ENCODE data around the gene HVCN1. TPM values are rescaled to one million over a fixed set of nuclear protein-coding genes. Genes with fewer than 3 reads are reported as not detected.

Gene HVCN1
- total and polyA plus RNA-seq, 8 donors = 10.7 to 19.3 (median 17.0) TPM

- no peaks in the 10 kb centered on the region for H3K27me3 ChIP-seq
- no peaks in the 10 kb centered on the region for H3K36me3 ChIP-seq
- no peak overlapping the region for H3K4me3 ChIP-seq
- no peak for ATAC-seq
- no peak overlapping the region for H3K27ac ChIP-seq
- DNase-seq = no peak
- H3K4me1 ChIP-seq = peaks cover 5 to 23% of the 10 kb centered on the region in 2 donors
- TF ChIP-seq CTCF (IDR thresholded peaks at IDR 0.05) = no peak
- no peaks in the 10 kb centered on the region for H3K9me3 ChIP-seq
- intact Hi-C loops (cut with DNase I) = no loop called here
Measured at GRCh38 chr12:110702081-110702480, 13.2 kb upstream of the HVCN1 start.

GRCh38 chr12:110699591-110700445, 10.9 kb upstream of the HVCN1 start:
- Histone ChIP-seq H3K27me3 (no peaks in the 10 kb centered on the region), H3K27ac (no peak overlapping the region), H3K9me3 (no peaks in the 10 kb centered on the region), H3K36me3 (no peaks in the 10 kb centered on the region), H3K4me3 (no peak overlapping the region), H3K4me1 (peaks cover 5 to 31% of the 10 kb centered on the region in 2 donors)
- ATAC-seq = no peak
- no peak for DNase-seq
- no peak for TF ChIP-seq CTCF (IDR thresholded peaks at IDR 0.05)
- intact Hi-C loops (cut with DNase I) = no loop called here

DNA sequence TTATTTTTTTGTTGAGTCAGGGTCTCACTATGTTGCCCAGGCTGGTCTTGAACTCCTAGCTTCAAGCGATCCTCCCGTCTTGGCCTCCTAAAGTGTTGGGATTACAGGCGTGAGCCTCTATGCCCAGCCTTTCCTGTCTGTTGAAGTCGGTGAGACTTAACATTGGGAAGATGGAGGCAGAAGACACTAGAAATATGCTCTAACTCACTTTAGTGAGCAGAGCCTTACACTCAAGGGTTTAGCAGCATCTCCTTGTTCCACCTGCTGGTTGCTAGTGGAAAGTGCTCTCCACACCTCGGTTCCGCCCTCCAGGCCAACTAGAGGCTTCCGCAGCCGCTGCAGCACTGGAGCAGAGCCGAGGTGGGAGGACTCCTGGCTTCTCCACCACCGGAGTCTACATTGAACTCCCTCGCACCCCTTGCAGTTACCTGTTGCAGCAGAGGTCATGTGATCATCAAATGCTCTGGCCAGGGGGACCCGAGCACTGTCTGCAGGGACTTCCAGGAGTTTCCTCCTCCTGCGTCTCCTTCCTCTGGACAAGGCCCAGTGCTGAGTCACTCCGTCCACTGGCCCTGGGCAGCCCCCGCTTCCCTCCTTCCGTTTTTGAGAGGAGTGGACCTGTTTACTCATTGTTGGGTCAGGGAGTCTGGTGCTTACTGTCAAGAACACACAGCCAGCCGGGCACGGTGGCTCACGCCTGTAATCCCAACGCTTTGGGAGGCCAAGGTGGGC, 9.4 kb upstream of the HVCN1 start:
- Histone ChIP-seq H3K4me1 (peaks cover 5 to 45% of the 10 kb centered on the region in 2 donors), H3K9me3 (no peaks in the 10 kb centered on the region), H3K27ac (peak overlapping the region in 1 of 2 donors; percentile 71), H3K4me3 (peak overlapping the region in 1 of 2 donors; percentile 23), H3K27me3 (no peaks in the 10 kb centered on the region), H3K36me3 (no peaks in the 10 kb centered on the region)
- intact Hi-C loops (cut with DNase I) = no loop called here
- ATAC-seq (peak; percentile 90), DNase-seq (peak in 3 of 4 donors; percentile 57 to 92 (median 85))
- peak; percentile 45 to 82 for TF ChIP-seq CTCF (IDR thresholded peaks at IDR 0.05)

- Histone ChIP-seq H3K27me3 (no peaks in the 10 kb centered on the region), H3K27ac (no peak overlapping the region), H3K36me3 (no peaks in the 10 kb centered on the region), H3K4me1 (peaks cover 5 to 51% of the 10 kb centered on the region in 2 donors), H3K4me3 (no peak overlapping the region), H3K9me3 (no peaks in the 10 kb centered on the region)
- intact Hi-C loops (cut with DNase I) = no loop called here
- DNase-seq = no peak
- no peak for ATAC-seq
- TF ChIP-seq CTCF (IDR thresholded peaks at IDR 0.05) = no peak
Measured at GRCh38 chr12:110697236-110697635, 8.3 kb upstream of the HVCN1 start.

DNA sequence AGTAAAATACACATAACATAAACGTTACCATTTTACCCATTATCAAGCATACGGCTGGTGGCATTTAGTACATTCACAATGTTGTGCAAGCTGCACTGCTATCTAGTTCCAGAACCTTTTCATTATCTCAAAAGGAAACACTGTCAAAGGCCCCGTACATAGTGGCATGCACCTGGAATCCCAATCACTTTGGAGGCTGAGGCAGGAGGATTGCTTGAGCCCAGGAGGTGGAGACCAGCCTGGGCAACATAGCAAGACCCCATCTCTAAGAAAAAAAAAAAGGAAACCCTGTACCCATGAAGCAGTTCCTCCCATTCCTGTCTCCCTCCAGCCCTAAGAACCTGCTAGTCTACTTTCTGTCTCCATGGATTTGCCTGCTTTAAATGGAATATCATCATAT, 7.4 kb upstream of the HVCN1 start:
- no peaks in the 10 kb centered on the region for H3K36me3 ChIP-seq
- intact Hi-C loops (cut with DNase I) = no loop called here
- no peak for TF ChIP-seq CTCF (IDR thresholded peaks at IDR 0.05)
- ATAC-seq (no peak), DNase-seq (no peak)
- no peaks in the 10 kb centered on the region for H3K9me3 ChIP-seq
- peaks cover 5 to 56% of the 10 kb centered on the region in 2 donors for H3K4me1 ChIP-seq
- no peak overlapping the region for H3K4me3 ChIP-seq
- H3K27me3 ChIP-seq = no peaks in the 10 kb centered on the region
- H3K27ac ChIP-seq = no peak overlapping the region

Measured in left lung (tissue), 10 donors.